Activated naive CD4-positive, alpha-beta T cell treated with anti-CD3 and anti-CD28 coated beads, Interleukin-2, amount 50 U/mL, for 16 hours (primary cell): Measurements from ENCODE around the gene MROH7.

Experiments
- DNase-seq: peaks from one replicate; pipeline ENCODE4 v3.0.0-alpha.2; 2020

MROH7 gene

DNA sequence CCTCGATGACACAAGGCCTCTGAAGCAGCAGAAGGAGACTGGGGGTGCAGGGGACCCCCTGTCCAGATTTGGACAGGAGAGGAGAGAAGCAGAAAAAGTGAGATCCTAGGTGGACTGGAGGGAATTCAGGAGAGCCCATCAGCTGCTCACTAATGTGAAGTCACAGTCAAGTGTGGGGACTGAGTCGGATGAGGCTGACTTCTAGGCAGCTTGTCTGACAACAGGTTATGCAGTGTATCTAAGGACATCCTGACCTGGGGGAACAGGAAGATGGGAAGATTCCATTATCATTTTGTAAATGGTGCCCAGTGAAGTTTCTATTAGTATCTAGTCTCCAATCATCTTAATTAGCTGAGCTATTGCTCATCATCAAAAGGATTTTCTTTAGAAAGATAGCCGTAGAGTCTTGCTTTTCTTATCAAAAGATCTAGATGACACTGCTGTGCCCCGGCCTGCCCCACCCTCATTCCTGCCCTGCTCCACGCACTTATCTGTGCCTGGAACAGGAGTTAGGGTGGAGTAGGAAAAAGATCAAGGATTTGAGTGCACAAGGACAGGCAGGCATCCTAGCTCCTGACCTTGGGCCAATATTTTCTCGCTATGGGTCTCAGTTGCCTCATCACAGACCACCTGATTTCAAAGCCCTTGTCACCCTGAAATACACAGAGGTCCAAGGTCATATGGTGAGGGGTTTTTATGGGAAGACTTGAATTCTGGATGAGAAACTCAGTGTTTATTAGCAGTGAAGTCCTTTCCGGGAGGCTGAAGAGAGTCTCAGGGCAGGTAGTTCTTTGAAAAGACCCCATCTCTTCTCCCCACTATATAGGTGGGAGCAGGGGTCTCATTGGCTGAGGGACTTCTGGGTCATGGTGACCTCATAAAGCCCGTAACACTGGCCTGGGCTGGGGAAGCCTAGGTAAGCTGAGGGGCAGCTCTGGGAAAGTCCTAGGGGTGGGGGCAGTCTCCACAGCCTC is at the start of gene MROH7:
Gene MROH7 (plus strand): TSS at position 924 of the 974 bp plus-strand sequence. CDS start 11,141 bp downstream, outside the sequence.
- DNase-seq: no peak

GRCh38 chr1:54593571-54594160 is 47.9 kb upstream of the MROH7 start:
- DNase-seq: no peak

- DNase-seq: no peak
Measured at GRCh38 chr1:54594463-54594862, 47.1 kb upstream of the MROH7 start.

GRCh38 chr1:54595956-54596498 is 45.6 kb upstream of the MROH7 start:
- no peak for DNase-seq

DNA sequence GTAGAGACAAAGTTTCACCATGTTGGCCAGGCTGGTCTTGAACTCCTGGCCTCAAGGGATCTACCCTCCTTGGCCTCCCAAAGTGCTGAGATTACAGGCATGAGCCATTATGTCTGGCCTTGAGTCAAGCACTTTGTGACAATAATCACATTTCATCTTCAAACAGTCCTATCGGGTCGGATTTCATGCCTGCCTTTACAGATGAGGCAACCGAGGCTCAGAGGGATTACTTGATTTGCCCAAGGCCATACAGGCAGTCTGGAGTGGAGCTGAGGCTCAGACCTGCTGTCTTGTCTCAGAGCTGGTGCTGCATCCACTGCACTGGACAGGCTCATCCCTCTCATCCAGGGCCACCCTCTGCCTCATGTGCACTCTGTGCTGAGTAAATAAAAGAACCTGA is 44.8 kb upstream of the MROH7 start:
- no peak for DNase-seq

DNA sequence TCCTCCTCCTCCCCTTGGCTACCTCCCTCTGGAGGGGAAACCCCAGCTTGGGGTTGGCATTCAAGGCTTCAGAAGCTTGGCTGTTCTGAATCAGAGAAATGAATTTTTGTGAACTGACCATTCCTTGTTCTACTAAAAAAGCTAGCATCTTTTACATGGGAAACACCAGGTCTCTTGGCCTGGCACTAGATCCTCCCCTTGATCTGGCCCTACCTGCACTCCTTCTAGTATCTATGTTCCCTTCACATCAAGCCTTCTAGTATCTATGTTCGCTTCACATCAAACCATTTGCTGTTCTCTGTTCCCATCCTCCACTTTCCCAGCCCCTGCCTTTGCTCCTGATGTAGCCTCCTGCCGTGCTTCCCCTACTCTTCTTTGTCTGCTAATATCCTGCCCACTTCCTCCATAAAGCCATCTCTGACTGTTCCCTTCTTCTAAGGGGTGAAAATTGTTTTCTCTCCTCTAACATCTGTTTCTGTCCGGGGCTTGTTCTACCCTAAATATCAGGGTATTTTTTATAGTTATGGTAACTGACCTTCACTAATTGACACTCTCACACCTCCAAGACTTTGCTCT is 44.0 kb upstream of the MROH7 start:
- no peak for DNase-seq

GRCh38 chr1:54599211-54599823 is 42.3 kb upstream of the MROH7 start:
- no peak for DNase-seq

- DNase-seq: no peak
Measured at GRCh38 chr1:54600947-54601721, 40.5 kb upstream of the MROH7 start.

DNA sequence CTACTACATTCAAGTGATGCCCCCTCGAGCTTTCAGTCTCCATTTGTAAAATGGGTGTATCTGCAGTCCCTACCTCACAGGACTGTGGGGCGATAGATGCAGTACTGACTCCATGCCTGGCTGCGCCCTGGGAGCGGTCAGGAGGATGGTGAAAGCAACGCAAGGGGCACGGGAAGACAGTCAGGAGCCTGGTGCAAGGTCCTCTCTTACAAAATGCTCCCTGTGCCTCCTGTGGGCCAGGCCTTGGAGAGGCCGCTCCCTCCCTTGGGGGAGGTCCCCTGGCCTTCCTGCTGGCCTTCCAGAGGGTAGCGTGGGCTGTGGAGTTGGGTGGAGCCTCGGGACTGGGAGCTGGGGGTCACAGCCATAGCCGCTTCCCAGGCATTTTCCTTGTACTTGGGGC is 39.9 kb upstream of the MROH7 start:
- DNase-seq: no peak

DNA sequence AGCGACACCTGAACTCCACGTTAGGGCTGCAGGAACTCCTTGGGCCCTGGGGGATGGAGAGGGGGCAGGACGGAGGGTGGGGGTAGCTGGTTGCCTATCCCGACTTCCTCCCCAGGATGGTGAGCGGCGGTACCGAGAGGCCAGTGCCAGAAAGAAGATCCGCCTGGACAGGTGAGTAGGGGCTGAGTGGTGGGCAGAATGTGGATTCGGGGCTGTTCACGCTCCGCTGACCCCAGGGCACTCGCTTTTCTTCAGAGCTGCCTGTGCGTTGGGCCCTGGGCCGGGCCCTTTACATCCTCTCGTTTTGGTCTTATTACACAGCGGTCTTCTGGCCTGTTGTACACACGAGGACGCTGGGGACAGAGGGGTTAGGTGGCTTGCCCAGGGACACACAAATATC is 39.0 kb upstream of the MROH7 start:
- no peak for DNase-seq

DNA sequence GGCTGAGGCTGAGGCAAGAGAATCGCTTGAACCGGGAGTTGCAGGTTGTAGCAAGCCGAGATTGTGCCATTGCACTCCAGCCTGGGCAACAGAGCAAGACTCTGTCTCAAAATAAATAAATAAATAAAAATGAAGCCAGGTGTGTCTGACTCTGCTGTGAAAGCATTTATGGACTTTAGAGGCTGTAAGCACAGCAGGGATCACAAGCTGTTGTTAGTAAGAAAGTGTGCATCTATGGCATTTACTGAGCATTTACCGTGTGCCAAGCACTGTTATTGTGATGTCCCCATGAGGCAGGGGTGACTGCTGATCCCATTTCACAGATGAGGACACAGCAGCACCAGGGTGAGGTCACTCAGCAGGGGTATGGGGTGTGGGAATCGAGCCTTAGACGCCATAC is 38.3 kb upstream of the MROH7 start:
- no peak for DNase-seq

DNA sequence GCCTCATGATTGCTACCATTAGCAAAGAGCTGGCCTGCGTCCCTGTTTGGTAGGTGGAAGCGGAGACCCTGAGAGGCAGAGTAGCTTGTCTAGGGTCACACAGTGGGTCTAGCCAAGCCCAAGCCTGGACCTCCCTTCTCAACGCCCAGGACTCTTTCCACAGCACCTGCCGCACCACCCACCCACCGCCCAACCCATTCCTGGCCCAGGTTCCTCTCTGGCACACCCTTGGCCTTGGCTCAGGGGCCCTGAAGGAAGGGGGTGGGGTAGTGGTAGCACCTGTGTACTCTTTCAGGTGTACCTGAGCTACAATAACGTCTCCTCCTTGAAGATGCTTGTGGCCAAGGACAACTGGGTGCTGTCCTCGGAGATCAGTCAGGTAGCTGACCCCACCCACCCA is 37.5 kb upstream of the MROH7 start:
- no peak for DNase-seq

GRCh38 chr1:54604572-54605370 is 36.8 kb upstream of the MROH7 start:
- no peak for DNase-seq

- DNase-seq: no peak
Measured at GRCh38 chr1:54606096-54606989, 35.2 kb upstream of the MROH7 start.

DNA sequence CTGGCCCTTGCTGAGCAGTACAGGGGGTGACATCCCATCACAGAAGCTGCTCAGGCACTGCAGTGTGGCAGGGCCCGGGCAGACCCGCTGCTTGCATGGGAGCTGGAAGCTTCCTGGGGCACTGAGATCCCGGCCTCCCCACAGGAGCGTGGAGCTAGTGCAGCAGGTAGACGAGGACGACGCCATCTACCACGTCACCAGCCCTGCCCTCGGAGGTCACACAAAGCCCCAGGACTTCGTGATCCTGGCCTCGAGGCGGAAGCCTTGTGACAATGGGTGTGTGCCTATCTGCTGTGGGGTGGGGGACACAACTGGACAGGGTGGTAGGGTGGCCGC is 34.6 kb upstream of the MROH7 start:
- DNase-seq: no peak

DNA sequence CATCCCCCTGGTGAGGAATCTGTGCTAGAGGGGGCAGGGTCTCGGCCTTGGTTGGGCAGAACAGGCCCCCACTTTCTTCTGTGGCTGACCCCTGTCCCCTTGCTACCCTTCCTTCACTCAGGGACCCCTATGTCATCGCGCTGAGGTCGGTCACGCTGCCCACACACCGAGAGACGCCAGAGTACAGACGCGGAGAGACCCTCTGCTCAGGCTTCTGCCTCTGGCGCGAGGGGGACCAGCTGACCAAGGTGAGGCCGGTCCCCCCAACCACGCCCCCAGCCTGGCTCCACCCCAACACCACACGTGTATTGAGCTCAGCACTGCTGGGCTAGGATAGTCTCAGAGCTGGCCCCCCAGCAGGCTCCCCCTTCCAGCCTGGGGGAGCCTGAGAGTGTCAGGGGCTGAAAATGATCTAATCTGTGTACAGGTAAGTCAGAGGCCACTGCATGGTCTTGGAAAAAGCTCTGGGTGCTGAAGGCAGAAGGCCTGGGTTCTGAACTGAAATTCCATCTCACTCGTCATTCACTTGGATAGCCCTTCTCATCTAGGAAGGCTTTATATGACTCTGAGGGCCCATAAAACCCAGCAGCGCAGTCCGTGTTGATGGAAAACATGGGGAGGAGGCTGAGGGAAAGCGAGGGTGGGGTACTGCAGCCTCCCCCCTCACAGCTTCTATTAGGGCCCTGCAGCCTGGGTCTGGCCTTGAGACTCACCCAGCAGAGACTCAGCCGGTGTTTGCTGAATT is 33.6 kb upstream of the MROH7 start:
- DNase-seq: no peak

DNA sequence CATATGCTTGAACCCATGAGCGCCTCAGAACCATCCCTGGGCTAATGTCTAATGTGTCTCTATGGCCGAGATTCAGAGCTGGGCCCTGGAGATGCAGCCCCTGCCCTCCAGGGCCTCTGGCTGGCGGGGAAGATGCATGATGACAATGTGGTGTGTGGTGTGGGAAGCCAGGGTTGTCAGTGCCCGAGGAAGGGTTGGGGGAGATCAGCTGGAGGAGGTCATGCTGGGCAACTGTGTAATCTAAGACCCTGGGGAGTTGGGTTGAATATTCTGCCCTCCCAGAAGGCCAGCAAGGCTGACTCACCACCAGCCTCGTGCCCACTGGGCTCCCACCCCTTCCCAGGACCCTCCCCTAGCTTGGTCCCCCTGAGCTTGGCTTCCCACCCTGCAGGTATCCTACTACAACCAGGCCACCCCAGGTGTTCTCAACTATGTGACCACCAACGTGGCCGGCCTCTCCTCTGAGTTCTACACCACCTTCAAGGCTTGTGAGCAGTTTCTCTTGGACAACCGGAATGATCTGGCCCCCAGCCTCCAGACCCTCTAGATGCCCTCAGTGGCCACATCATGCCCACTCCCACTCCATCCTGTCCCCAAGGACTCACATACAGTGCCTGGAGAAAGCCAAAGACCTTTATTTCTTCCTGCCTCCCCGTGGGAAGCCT is 32.9 kb upstream of the MROH7 start:
- DNase-seq: no peak

- no peak for DNase-seq
Measured at GRCh38 chr1:54609301-54609921, 32.2 kb upstream of the MROH7 start.

DNA sequence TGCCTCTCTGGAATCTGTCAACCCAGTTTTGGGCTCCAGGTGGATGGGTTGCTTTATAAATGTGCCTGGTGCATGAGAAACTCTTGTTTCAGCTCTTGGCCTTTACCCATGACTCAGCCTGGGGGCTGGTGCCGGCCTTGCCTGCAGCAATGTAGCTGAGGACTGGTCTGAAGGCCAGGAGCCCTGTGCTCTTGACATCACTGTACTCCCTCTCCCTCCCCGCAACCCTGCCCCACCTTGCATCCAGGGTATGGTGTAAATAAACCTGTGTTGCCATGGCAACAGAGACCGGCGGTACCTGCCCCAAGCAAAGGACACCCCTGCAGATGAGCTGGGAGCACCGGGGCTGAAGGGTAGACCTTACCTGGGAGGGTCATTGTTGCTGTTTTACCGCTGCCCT is 31.5 kb upstream of the MROH7 start:
- DNase-seq: no peak
